Transverse colon (tissue), 3 donors: ENCODE data around the gene EPHA2.

ENCODE experiments used
- CTCF ChIP-seq, 5 experiments: fragments of 200-600 bp in 3 of 5; fragments of 450-650 bp in 2 of 5; sonication (generic) in 3 of 5; IDR thresholded peaks; 1 replicate in 2 of 5; 2 replicates in 3 of 5; pipeline ENCODE4 v1.5.1; 2016 to 2017; ENCODE audit warnings: antibody characterized with exemption in 5 of 5, inconsistent platforms in 3 of 5, mild to moderate bottlenecking in 2 of 5, moderate library complexity in 1 of 5
- EP300 ChIP-seq: sonication (generic); formaldehyde crosslinking; IDR thresholded peaks from one replicate; pipeline ENCODE4 v1.6.1; 2017; ENCODE audit warnings: antibody characterized with exemption, low read depth
- POLR2A ChIP-seq: fragments of 450-650 bp; IDR thresholded peaks from one replicate; pipeline ENCODE4 v1.6.1; 2016; ENCODE audit warnings: antibody characterized with exemption, mild to moderate bottlenecking, moderate library complexity

DNA sequence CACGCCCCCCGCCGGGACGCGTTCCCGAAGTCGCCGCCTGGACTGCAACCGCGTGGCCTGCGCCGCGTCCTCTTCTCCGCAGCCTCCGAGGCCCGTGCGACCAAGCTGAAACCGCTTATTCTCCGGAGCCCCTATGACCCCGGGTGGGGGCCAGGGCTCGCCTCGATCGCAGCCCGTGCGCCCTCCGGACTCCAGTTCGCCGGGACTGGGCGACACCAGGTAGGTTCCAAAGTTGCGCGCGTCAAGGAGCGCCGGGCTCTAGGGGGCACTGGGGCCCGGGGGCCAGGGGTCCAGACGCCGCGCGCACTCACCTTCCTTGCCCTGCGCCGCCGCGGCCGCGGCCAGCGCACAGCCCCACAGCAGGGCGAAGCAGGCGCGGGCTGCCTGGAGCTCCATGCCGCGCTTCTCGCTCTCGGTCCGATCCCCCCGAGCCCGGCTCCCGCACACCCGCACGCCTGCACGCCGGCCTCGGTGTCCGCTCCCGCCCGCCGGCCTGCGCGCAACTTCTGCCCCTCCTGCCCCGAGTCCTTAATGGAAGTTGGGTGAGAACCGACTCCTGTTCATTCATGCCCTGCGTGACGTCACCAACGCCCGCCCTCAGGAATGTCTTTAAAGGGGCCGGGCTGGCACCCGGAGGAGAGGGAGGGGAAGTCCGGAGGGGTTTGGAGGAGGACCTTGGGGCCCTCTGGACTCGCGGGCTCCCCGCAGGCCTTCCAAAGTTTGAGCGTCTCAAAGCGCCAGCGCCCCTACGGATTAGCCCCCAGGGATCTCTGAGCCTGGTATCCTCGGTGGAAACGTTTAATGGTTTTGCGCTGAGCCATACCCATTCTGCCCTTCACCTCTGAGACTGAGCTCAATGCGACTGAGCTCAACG is at the start of gene EPHA2:
- TF ChIP-seq POLR2A (peak; percentile 94), CTCF (IDR thresholded peaks at IDR 0.05) (no peak), EP300 (peak; percentile 2)
